GM12878 (cell line): ENCODE data around the gene NCKAP5. TPM values are rescaled to one million over a fixed set of nuclear protein-coding genes. Genes with fewer than 3 reads are reported as not detected.

ENCODE experiments used
- ATAC-seq: fragments of 200-7000 bp; cut with Tn5 transposase; 3 replicates; pipeline ENCODE4 v1.9.1; 2020; ENCODE audit warnings: mild to moderate bottlenecking, moderate library complexity
- BruUV-seq: library from RNA; stranded (reverse); fragments of 400-500 nt; replicated peaks from 2 replicates; lab custom pipeline; 2021; lab: Mats Ljungman, UMichigan
- CTCF ChIA-PET: fragments of 300-600 bp; sonication (Branson Sonifier 250); formaldehyde crosslinking; extraction: SDS; loops from one replicate; lab custom pipeline; 2021; ENCODE audit warnings: inconsistent platforms; lab: Yijun Ruan, JAX
- POLR2A ChIA-PET: fragments of 350-600 bp; formaldehyde crosslinking; extraction: SDS; loops from one replicate; lab custom pipeline; 2021; ENCODE audit warnings: inconsistent platforms; lab: Charles Lee
- RAD21 ChIA-PET: fragments of 300-600 bp; sonication (Branson Sonifier 250); formaldehyde crosslinking; loops from one replicate; lab custom pipeline; 2023; ENCODE audit warnings: antibody characterized with exemption; ENCODE audit not compliant: unreplicated experiment; lab: Charles Lee
- SMC1A ChIA-PET: fragments of 300-600 bp; sonication (Branson Sonifier 250); formaldehyde crosslinking; loops from one replicate; lab custom pipeline; 2023; ENCODE audit not compliant: unreplicated experiment, uncharacterized antibody; lab: Charles Lee
- DNase-seq: peaks from one replicate; pipeline ENCODE4 v3.0.0-alpha.2; 2011; ENCODE audit warnings: low read depth, low spot score
- FAIRE-seq: peaks from 3 replicates; lab custom pipeline; 2011; peaks lifted over from hg19 to GRCh38; lab: Jason Lieb, UNC
- H2AFZ ChIP-seq: 2 replicates; pipeline ENCODE4 v1.6.0; 2011; ENCODE audit warnings: low read depth, low read length, control low read depth; ENCODE audit not compliant: control insufficient read depth
- H3K27ac ChIP-seq: 2 replicates; pipeline ENCODE4 v1.5.1; 2011; ENCODE audit warnings: control low read depth; ENCODE audit not compliant: control insufficient read depth, insufficient read depth
- H3K27me3 ChIP-seq, 2 experiments: replicated peaks in 1 of 2; 2 replicates each; pipeline versions ENCODE4 v1.6.0 to v1.6.1; 2011; ENCODE audit warnings: low read length in 1 of 2; ENCODE audit not compliant: control insufficient read depth in 2 of 2, insufficient read depth in 2 of 2
- H3K36me3 ChIP-seq, 2 experiments: 2 replicates each; pipeline ENCODE4 v1.5.1; 2011; ENCODE audit warnings: low read length in 1 of 2; ENCODE audit not compliant: control insufficient read depth in 2 of 2, insufficient read depth in 2 of 2
- H3K4me1 ChIP-seq: 2 replicates; pipeline ENCODE4 v1.6.1; 2011; ENCODE audit warnings: mild to moderate bottlenecking, low read length, moderate library complexity, mixed read lengths; ENCODE audit not compliant: control insufficient read depth, insufficient read depth
- H3K4me2 ChIP-seq: 2 replicates; pipeline ENCODE4 v1.6.0; 2011; ENCODE audit warnings: control low read depth; ENCODE audit not compliant: control insufficient read depth, insufficient read depth
- H3K4me3 ChIP-seq: fragments of 200-600 bp; sonication (generic); 2 replicates; pipeline ENCODE4 v1.5.1; 2016
- H3K79me2 ChIP-seq: 2 replicates; pipeline ENCODE4 v1.6.0; 2011; ENCODE audit warnings: low read length; ENCODE audit not compliant: control insufficient read depth, insufficient read depth
- H3K9ac ChIP-seq: 2 replicates; pipeline ENCODE4 v1.8.0; 2011; ENCODE audit warnings: low read length, control low read depth, mixed read lengths; ENCODE audit not compliant: control insufficient read depth, insufficient read depth
- H3K9me3 ChIP-seq: replicated peaks from 3 replicates; pipeline ENCODE4 v1.5.1; 2011; ENCODE audit warnings: mild to moderate bottlenecking, low read length; ENCODE audit not compliant: control insufficient read depth, insufficient read depth
- H4K20me1 ChIP-seq: 2 replicates; pipeline ENCODE4 v1.6.0; 2011; ENCODE audit not compliant: control insufficient read depth, insufficient read depth
- ATF2 ChIP-seq: IDR thresholded peaks from 2 replicates; pipeline ENCODE4 v1.6.1; 2012; ENCODE audit warnings: low read length, inconsistent platforms
- BMI1 ChIP-seq: fragments of 450-650 bp; IDR thresholded peaks from 2 replicates; pipeline ENCODE4 v1.6.1; 2016; ENCODE audit warnings: mild to moderate bottlenecking, moderate library complexity, borderline replicate concordance
- CBX5 ChIP-seq: sonication (generic); IDR thresholded peaks from 2 replicates; pipeline ENCODE4 v1.6.1; 2016; ENCODE audit warnings: low read depth, moderate library complexity, mild to moderate bottlenecking, inconsistent platforms
- CUX1 ChIP-seq: IDR thresholded peaks from 2 replicates; pipeline ENCODE4 v1.6.1; 2012; ENCODE audit warnings: improper control_type of control experiment, low read depth, low read length; ENCODE audit not compliant: insufficient replicate concordance
- EP300 ChIP-seq, 2 experiments: fragments of 150-350 bp in 1 of 2; IDR thresholded peaks; 2 replicates each; pipeline ENCODE4 v1.6.1; 2011 to 2012; ENCODE audit warnings: low read depth in 2 of 2, low read length in 2 of 2, borderline replicate concordance in 1 of 2, improper control_type of control experiment in 1 of 2, inconsistent platforms in 1 of 2; ENCODE audit not compliant: control insufficient read depth in 1 of 2
- FOS ChIP-seq: IDR thresholded peaks from 3 replicates; pipeline ENCODE4 v1.6.1; 2011; ENCODE audit warnings: borderline replicate concordance; ENCODE audit not compliant: insufficient read length; ENCODE audit errors: extremely low read depth
- HCFC1 ChIP-seq: fragments of 150-350 bp; IDR thresholded peaks from 2 replicates; pipeline ENCODE4 v1.6.1; 2014; ENCODE audit warnings: low read length
- HDAC6 ChIP-seq: fragments of 200-600 bp; sonication (generic); IDR thresholded peaks from one replicate; pipeline ENCODE4 v1.8.0; 2017; ENCODE audit warnings: antibody characterized with exemption; ENCODE audit not compliant: unreplicated experiment
- LARP7 ChIP-seq: fragments of 450-650 bp; IDR thresholded peaks from 2 replicates; pipeline ENCODE4 v1.6.1; 2017; ENCODE audit warnings: mild to moderate bottlenecking
- MEF2B ChIP-seq: fragments of 450-650 bp; IDR thresholded peaks from 2 replicates; pipeline ENCODE4 v1.6.1; 2018; ENCODE audit warnings: mild to moderate bottlenecking, moderate library complexity; ENCODE audit not compliant: partially characterized antibody, poor library complexity, severe bottlenecking
- MYC ChIP-seq: IDR thresholded peaks from 2 replicates; pipeline ENCODE4 v1.6.1; 2011; ENCODE audit warnings: mild to moderate bottlenecking, low read length, moderate library complexity, inconsistent platforms; ENCODE audit not compliant: insufficient read depth, insufficient replicate concordance, insufficient read length, severe bottlenecking
- RCOR1 ChIP-seq: conservative IDR thresholded peaks from 2 replicates; pipeline ENCODE4 v1.6.1; 2012; ENCODE audit warnings: low read depth, low read length, improper control_type of control experiment
- RELA ChIP-seq: fragments of 450-650 bp; IDR thresholded peaks from 2 replicates; pipeline ENCODE4 v1.8.0; 2014; ENCODE audit warnings: borderline replicate concordance; ENCODE audit not compliant: partially characterized antibody
- ZNF384 ChIP-seq: IDR thresholded peaks from 2 replicates; pipeline ENCODE4 v1.6.1; 2012; ENCODE audit warnings: low read depth, mild to moderate bottlenecking, low read length, improper control_type of control experiment, borderline replicate concordance
- WGBS: methylation state at CpG from one replicate; pipeline ENCODE4 v1.1.6; 2016; ENCODE audit warnings: low lambda C conversion rate; ENCODE audit not compliant: insufficient replicate concordance, insufficient coverage; ENCODE audit errors: missing lambda C conversion rate; 5-methylcytosine and 5-hydroxymethylcytosine counted together
- in situ Hi-C: fragments of 300-500 bp; cut with MboI; formaldehyde crosslinking; loops from 9 replicates; pipeline ENCODE4 v1.14.3; 2018; ENCODE audit warnings: mixed read lengths
- intact Hi-C: fragments of 100-400 bp; cut with micrococcal nuclease; formaldehyde crosslinking; loops from one replicate; pipeline ENCODE4 v1.14.2; 2022; ENCODE audit not compliant: unreplicated experiment
- polyA plus RNA-seq, 11 experiments: library from polyadenylated mRNA; depleted of rRNA in 4 of 11; unstranded in 6 of 11; stranded (reverse) in 5 of 11; fragments of >200 nt; fragmentation: Nextera tagmentation in 4 of 11; fragmentation: Illumina TruSeq in 1 of 11; extraction: Ambion mirVana in 4 of 11; extraction: Trizol in 1 of 11; gene quantifications; 1 replicate in 1 of 11; 2 replicates in 10 of 11; pipeline versions ENCODE4 v1.2.1 to v1.2.3, GENCODE V29; 2011 to 2016; ENCODE audit warnings: inconsistent platforms in 2 of 11, missing spikeins in 2 of 11, low read depth in 1 of 11
- total RNA-seq, 4 experiments: library from RNA; depleted of rRNA in 3 of 4; stranded (reverse); fragments of >200 nt in 3 of 4; fragmentation: Illumina TruSeq in 1 of 4; extraction: Trizol in 1 of 4; gene quantifications; 2 replicates each; pipeline versions ENCODE4 v1.2.1 to v1.2.3, GENCODE V29; 2013 to 2021
- TF ChIP-seq, protein P1 (sequence below): IDR thresholded peaks from 2 replicates; pipeline ENCODE4 v1.6.1; 2012; ENCODE audit warnings: low read depth, low read length, improper control_type of control experiment

The NCKAP5 gene
- total and polyA plus RNA-seq, 10 of the 15 experiments (the other 5 are each of a cell fraction or from before 2014, with no cell fraction given) = 0.06 to 0.44 (median 0.16) TPM

- TF ChIP-seq FOS (no peak), RCOR1 (no peak), ATF2 (no peak), RELA (no peak), HCFC1 (no peak), ZNF384 (no peak), MEF2B (no peak), CBX5 (no peak), EP300 (IDR thresholded peaks at IDR 0.05; ENCODE audit: borderline replicate concordance in 1 of 2, control insufficient read depth in 1 of 2, low read depth in 2 of 2, low read length in 2 of 2) (no peak)
These were observed 34.8 kb upstream of the NCKAP5 start (continued) for GRCh38 chr2:133603109-133603508.

- Histone ChIP-seq H3K4me2 (no peak overlapping the region), H3K79me2 (no peaks in the 10 kb centered on the region), H3K27me3 (peaks cover 0 to 2% of the 10 kb centered on the region in 2 experiments; a peak in 2 of 4 replicates), H4K20me1 (no peaks in the 10 kb centered on the region), H3K27ac (no peak overlapping the region), H3K9ac (no peak overlapping the region), H3K36me3 (no peaks in the 10 kb centered on the region), H2AFZ (no peak overlapping the region), H3K4me3 (no peak overlapping the region), H3K4me1 (no peaks in the 10 kb centered on the region), H3K9me3 (no peaks in the 10 kb centered on the region)
- ATAC-seq (no peak), FAIRE-seq (no peak), DNase-seq (no peak)
- no TSS peak for BruUV-seq
- ChIA-PET RAD21 (no interaction called here), CTCF (no interaction called here), SMC1A (no interaction called here), POLR2A (no interaction called here)
- 42% methylated on average over 4 of the region's 4 CpGs for WGBS
- in situ Hi-C loops (no loop called here), intact Hi-C loops (no loop called here)
- TF ChIP-seq LARP7 (no peak), BMI1 (no peak), HDAC6 (no peak), MYC (no peak), CUX1 (no peak)
- TF ChIP-seq, protein P1, sequence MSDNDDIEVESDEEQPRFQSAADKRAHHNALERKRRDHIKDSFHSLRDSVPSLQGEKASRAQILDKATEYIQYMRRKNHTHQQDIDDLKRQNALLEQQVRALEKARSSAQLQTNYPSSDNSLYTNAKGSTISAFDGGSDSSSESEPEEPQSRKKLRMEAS = no peak
These were observed 34.3 kb upstream of the NCKAP5 start for GRCh38 chr2:133602538-133602937.
